KOPT-K1 (cell line): ENCODE results near the gene DCTN5.

ENCODE experiments used
- H3K27ac ChIP-seq: fragments of 200-600 bp; sonication (generic); 2 replicates; pipeline ENCODE4 v1.5.1; 2016; ENCODE audit warnings: antibody characterized with exemption, mild to moderate bottlenecking, low read depth, low read length; ENCODE audit not compliant: poor library complexity, severe bottlenecking
- H3K36me3 ChIP-seq: fragments of 200-600 bp; sonication (generic); 2 replicates; pipeline ENCODE4 v1.5.1; 2017; ENCODE audit warnings: antibody characterized with exemption, mild to moderate bottlenecking, low read length, moderate library complexity; ENCODE audit not compliant: insufficient read depth
- H3K9me3 ChIP-seq: fragments of 200-600 bp; sonication (generic); 2 replicates; pipeline ENCODE4 v1.5.1; 2017; ENCODE audit warnings: antibody characterized with exemption, low read length, mild to moderate bottlenecking; ENCODE audit not compliant: insufficient read depth, poor library complexity, severe bottlenecking

DCTN5 gene

GRCh38 chr16:23724096-23724784 lies 83.0 kb downstream of the DCTN5 start:
- H3K9me3 ChIP-seq, result peaks cover 16% of the 10 kb centered on the region
- no peak overlapping the region for H3K27ac ChIP-seq
- no peaks in the 10 kb centered on the region for H3K36me3 ChIP-seq

GRCh38 chr16:23724785-23725131 lies 83.5 kb downstream of the DCTN5 start:
- no peaks in the 10 kb centered on the region for H3K36me3 ChIP-seq
- no peak overlapping the region for H3K27ac ChIP-seq
- peaks cover 16% of the 10 kb centered on the region for H3K9me3 ChIP-seq

GRCh38 chr16:23726710-23727109 lies 85.4 kb downstream of the DCTN5 start:
- H3K9me3 ChIP-seq, result peaks cover 15% of the 10 kb centered on the region
- no peak overlapping the region for H3K27ac ChIP-seq
- H3K36me3 ChIP-seq, result no peaks in the 10 kb centered on the region
